HepG2 (cell line): Measurements from ENCODE around the gene PCNA. TPM values are rescaled to one million over a fixed set of nuclear protein-coding genes. Genes with fewer than 3 reads are reported as not detected.
A peak's percentile ranks its signal among the peaks of the same experiment; 100 is the strongest.

Source experiments
- GATAD2A ChIP-seq: IDR thresholded peaks from 2 replicates; pipeline ENCODE4 v1.6.1; 2016
- KLF6 ChIP-seq: IDR thresholded peaks from 2 replicates; pipeline ENCODE4 v1.8.0; 2016; ENCODE audit warnings: missing biosample characterization, missing genetic modification reagents
- NCOA5 ChIP-seq: sonication (generic); formaldehyde crosslinking; IDR thresholded peaks from 2 replicates; pipeline ENCODE4 v1.4.0; 2020; ENCODE audit warnings: missing genetic modification reagents
- NFIC ChIP-seq: IDR thresholded peaks from 2 replicates; pipeline ENCODE4 v1.6.1; 2012; ENCODE audit warnings: mild to moderate bottlenecking, low read length, inconsistent platforms
- TP53 ChIP-seq: sonication (generic); formaldehyde crosslinking; conservative IDR thresholded peaks from 2 replicates; pipeline ENCODE4 v1.4.0; 2020; ENCODE audit warnings: missing genetic modification reagents
- ZC3H13 ChIP-seq: sonication (generic); formaldehyde crosslinking; IDR thresholded peaks from 2 replicates; pipeline ENCODE4 v1.8.1; 2023; ENCODE audit warnings: mild to moderate bottlenecking, missing genetic modification reagents, moderate library complexity
- ZNF3 ChIP-seq: IDR thresholded peaks from 2 replicates; pipeline ENCODE4 v1.7.0; 2017; ENCODE audit warnings: inconsistent platforms
- ZNF614 ChIP-seq: IDR thresholded peaks from 2 replicates; pipeline ENCODE4 v1.6.1; 2018; ENCODE audit warnings: missing biosample characterization, missing genetic modification reagents, inconsistent platforms, borderline replicate concordance
- polyA plus RNA-seq, 8 experiments: library from polyadenylated mRNA; depleted of rRNA in 3 of 8; stranded (reverse) in 7 of 8; unstranded in 1 of 8; fragments of >200 nt; fragmentation: Illumina TruSeq in 4 of 8; extraction: Trizol in 4 of 8; gene quantifications; 2 replicates each; pipeline versions ENCODE4 v1.2.1 to v1.2.3, GENCODE V29; 2011 to 2016; ENCODE audit warnings: low read depth in 4 of 8, missing spikeins in 1 of 8, mixed read lengths in 1 of 8; ENCODE audit not compliant: insufficient read depth in 1 of 8
- total RNA-seq, 5 experiments: library from RNA; depleted of rRNA; stranded (reverse); fragments of >200 nt; fragmentation: Illumina TruSeq; extraction: Trizol; gene quantifications; 2 replicates each; pipeline ENCODE4 v1.2.3, GENCODE V29; 2016; ENCODE audit warnings: low read depth in 1 of 5
- TF ChIP-seq, protein P1 (sequence below): IDR thresholded peaks from 2 replicates; pipeline ENCODE4 v1.4.0; 2020; ENCODE audit warnings: mild to moderate bottlenecking, missing genetic modification reagents
- TF ChIP-seq, protein P2 (sequence below): sonication (generic); formaldehyde crosslinking; IDR thresholded peaks from 2 replicates; pipeline ENCODE4 v1.4.0; 2020; ENCODE audit warnings: mild to moderate bottlenecking, missing genetic modification reagents
- TF ChIP-seq, protein P3 (sequence below): sonication (generic); formaldehyde crosslinking; IDR thresholded peaks from 2 replicates; pipeline ENCODE4 v1.5.0; 2020; ENCODE audit warnings: missing genetic modification reagents
- TF ChIP-seq, protein P4 (sequence below): sonication (generic); formaldehyde crosslinking; IDR thresholded peaks from 2 replicates; pipeline ENCODE4 v1.5.0; 2020; ENCODE audit warnings: mild to moderate bottlenecking, missing genetic modification reagents
- TF ChIP-seq, protein P5 (sequence below): sonication (generic); formaldehyde crosslinking; IDR thresholded peaks from 2 replicates; pipeline ENCODE4 v1.4.0; 2020; ENCODE audit warnings: missing genetic modification reagents

PCNA gene
- total and polyA plus RNA-seq, 2 of the 13 experiments (the other 11 are each of a cell fraction or from before 2014, with no cell fraction given): 229 to 655 TPM

DNA sequence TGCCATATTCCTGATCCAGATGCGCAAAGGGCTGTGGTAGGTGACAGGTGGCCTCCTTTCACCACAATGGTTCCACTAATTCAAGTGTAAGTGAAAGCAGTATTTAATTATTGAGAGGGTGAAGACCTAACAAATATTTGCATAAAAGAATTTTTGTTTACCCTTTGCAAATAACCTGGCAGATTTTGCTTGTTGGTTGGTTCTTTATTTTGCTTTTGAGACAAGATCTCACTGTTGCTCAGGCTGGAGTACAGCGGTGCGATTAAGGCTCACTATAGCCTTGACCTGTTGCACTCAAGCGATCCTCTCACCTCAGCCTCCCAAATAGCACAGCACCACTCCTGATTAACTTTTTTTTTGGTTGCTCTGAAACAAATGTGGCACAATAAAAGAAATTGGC lies 49.2 kb downstream of the PCNA start (continued):
- TF ChIP-seq, protein P1, sequence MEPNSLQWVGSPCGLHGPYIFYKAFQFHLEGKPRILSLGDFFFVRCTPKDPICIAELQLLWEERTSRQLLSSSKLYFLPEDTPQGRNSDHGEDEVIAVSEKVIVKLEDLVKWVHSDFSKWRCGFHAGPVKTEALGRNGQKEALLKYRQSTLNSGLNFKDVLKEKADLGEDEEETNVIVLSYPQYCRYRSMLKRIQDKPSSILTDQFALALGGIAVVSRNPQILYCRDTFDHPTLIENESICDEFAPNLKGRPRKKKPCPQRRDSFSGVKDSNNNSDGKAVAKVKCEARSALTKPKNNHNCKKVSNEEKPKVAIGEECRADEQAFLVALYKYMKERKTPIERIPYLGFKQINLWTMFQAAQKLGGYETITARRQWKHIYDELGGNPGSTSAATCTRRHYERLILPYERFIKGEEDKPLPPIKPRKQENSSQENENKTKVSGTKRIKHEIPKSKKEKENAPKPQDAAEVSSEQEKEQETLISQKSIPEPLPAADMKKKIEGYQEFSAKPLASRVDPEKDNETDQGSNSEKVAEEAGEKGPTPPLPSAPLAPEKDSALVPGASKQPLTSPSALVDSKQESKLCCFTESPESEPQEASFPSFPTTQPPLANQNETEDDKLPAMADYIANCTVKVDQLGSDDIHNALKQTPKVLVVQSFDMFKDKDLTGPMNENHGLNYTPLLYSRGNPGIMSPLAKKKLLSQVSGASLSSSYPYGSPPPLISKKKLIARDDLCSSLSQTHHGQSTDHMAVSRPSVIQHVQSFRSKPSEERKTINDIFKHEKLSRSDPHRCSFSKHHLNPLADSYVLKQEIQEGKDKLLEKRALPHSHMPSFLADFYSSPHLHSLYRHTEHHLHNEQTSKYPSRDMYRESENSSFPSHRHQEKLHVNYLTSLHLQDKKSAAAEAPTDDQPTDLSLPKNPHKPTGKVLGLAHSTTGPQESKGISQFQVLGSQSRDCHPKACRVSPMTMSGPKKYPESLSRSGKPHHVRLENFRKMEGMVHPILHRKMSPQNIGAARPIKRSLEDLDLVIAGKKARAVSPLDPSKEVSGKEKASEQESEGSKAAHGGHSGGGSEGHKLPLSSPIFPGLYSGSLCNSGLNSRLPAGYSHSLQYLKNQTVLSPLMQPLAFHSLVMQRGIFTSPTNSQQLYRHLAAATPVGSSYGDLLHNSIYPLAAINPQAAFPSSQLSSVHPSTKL (CRISPR knock-in tag): peak; percentile 39; the same call in 1 of the 2 replicates
- TF ChIP-seq, protein P2, sequence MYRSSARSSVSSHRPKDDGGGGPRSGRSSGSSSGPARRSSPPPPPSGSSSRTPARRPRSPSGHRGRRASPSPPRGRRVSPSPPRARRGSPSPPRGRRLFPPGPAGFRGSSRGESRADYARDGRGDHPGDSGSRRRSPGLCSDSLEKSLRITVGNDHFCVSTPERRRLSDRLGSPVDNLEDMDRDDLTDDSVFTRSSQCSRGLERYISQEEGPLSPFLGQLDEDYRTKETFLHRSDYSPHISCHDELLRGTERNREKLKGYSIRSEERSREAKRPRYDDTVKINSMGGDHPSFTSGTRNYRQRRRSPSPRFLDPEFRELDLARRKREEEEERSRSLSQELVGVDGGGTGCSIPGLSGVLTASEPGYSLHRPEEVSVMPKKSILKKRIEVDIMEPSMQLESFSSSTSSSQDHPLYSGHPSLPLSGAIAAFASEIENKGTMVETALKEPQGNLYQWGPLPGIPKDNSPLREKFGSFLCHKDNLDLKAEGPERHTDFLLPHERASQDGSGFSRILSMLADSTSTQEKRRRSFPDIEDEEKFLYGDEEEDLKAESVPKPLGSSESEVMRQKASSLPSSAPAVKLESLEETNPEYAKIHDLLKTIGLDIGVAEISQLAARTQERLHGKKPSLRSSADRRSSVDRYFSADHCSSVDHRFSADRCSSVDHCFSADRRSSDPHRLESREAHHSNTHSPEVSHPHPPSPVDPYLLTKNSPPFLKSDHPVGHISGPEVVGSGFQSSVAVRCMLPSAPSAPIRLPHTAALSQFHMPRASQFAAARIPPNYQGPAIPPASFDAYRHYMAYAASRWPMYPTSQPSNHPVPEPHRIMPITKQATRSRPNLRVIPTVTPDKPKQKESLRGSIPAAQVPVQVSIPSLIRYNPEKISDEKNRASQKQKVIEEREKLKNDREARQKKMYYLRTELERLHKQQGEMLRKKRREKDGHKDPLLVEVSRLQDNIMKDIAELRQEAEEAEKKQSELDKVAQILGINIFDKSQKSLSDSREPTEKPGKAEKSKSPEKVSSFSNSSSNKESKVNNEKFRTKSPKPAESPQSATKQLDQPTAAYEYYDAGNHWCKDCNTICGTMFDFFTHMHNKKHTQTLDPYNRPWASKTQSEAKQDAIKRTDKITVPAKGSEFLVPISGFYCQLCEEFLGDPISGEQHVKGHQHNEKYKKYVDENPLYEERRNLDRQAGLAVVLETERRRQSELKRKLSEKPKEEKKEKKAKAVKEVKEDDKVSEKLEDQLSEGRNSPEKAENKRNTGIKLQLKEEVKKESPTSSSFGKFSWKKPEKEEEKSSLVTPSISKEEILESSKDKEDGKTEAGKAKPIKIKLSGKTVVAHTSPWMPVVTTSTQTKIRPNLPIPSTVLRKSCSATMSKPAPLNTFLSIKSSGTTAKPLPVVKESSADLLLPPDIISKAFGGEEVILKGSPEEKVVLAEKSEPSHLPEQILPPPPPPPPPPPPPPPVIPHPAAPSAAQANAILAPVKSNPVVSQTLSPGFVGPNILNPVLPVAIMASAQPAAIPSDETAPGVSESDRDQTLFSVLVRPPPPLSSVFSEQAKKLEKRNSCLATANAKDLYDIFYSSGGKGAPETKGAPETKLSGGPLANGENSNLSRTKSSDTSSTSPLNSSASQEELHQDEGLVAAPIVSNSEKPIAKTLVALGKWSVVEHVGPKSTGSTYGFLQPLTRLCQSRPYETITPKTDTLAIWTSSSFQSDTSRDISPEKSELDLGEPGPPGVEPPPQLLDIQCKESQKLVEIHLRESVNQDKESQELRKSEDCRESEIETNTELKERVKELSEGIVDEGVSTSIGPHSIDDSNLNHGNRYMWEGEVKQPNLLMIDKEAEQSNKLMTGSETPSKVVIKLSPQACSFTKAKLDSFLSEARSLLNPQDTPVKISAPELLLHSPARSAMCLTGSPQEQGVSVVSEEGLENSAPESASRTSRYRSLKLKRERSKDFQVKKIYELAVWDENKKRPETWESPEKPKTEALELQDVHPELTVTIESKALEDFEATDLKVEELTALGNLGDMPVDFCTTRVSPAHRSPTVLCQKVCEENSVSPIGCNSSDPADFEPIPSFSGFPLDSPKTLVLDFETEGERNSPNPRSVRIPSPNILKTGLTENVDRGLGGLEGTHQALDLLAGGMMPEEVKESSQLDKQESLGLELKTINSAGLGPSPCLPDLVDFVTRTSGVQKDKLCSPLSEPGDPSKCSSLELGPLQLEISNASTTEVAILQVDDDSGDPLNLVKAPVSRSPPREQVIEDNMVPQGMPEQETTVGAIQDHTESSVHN (CRISPR knock-in tag): no peak
- TF ChIP-seq ZNF3 (CRISPR knock-in tag) (no peak), NFIC (0 out of 2 replicates have a peak, but pooled peaks have one; percentile 28), ZNF614 (CRISPR knock-in tag) (no peak), GATAD2A (0 out of 2 replicates have a peak, but pooled peaks have one; percentile 22), TP53 (no peak), NCOA5 (no peak), KLF6 (CRISPR knock-in tag) (no peak), ZC3H13 (CRISPR knock-in tag) (no peak)
- TF ChIP-seq, protein P3, sequence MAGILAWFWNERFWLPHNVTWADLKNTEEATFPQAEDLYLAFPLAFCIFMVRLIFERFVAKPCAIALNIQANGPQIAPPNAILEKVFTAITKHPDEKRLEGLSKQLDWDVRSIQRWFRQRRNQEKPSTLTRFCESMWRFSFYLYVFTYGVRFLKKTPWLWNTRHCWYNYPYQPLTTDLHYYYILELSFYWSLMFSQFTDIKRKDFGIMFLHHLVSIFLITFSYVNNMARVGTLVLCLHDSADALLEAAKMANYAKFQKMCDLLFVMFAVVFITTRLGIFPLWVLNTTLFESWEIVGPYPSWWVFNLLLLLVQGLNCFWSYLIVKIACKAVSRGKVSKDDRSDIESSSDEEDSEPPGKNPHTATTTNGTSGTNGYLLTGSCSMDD (CRISPR knock-in tag): no peak
- TF ChIP-seq, protein P4, sequence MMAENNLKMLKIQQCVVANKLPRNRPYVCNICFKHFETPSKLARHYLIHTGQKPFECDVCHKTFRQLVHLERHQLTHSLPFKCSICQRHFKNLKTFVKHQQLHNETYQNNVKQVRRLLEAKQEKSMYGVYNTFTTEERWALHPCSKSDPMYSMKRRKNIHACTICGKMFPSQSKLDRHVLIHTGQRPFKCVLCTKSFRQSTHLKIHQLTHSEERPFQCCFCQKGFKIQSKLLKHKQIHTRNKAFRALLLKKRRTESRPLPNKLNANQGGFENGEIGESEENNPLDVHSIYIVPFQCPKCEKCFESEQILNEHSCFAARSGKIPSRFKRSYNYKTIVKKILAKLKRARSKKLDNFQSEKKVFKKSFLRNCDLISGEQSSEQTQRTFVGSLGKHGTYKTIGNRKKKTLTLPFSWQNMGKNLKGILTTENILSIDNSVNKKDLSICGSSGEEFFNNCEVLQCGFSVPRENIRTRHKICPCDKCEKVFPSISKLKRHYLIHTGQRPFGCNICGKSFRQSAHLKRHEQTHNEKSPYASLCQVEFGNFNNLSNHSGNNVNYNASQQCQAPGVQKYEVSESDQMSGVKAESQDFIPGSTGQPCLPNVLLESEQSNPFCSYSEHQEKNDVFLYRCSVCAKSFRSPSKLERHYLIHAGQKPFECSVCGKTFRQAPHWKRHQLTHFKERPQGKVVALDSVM (CRISPR knock-in tag): peak; percentile 81; the same call in 1 of the 2 replicates
- TF ChIP-seq, protein P5, sequence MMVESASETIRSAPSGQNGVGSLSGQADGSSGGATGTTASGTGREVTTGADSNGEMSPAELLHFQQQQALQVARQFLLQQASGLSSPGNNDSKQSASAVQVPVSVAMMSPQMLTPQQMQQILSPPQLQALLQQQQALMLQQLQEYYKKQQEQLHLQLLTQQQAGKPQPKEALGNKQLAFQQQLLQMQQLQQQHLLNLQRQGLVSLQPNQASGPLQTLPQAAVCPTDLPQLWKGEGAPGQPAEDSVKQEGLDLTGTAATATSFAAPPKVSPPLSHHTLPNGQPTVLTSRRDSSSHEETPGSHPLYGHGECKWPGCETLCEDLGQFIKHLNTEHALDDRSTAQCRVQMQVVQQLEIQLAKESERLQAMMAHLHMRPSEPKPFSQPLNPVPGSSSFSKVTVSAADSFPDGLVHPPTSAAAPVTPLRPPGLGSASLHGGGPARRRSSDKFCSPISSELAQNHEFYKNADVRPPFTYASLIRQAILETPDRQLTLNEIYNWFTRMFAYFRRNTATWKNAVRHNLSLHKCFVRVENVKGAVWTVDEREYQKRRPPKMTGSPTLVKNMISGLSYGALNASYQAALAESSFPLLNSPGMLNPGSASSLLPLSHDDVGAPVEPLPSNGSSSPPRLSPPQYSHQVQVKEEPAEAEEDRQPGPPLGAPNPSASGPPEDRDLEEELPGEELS (CRISPR knock-in tag): peak; percentile 36; the same call in 1 of the 2 replicates
